ENCODE results near the gene REM2.

The REM2 gene

DNA sequence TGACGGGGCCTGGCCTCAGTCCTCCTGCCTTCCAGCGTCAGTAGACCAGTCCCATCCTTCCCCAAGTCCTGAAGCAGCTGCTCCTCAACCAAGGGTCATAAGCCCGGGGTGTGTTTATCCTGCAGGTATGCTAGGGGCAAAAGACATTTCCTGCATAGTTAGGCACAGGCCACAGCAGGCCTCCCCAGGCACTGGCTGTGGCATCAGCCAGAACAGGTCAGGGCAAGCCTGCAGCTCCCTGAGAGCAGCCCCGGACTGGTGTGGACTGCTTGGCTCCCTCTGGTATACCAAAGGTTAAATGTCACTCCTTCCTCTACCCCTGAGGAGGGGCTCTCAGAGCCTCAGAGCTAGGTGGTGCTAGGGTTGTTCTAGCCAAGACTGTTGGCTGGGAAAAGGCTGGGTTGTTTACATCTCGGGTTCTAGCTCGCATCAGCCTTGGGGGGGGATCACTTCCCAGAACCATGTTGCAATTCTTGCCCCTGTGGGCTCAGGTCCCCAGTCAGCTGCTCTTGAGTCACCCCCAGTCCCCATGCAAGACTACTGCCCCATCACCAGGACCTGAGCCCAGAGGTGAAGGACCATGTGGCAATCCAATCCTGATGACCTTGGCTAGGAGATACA lies 43.8 kb upstream of the REM2 start:
- Histone ChIP-seq H3K4me1 (ENCODE audit: insufficient read depth, low read length, poor library complexity, severe bottlenecking) (peaks cover 15% of the 10 kb centered on the region), H3F3A (ENCODE audit: low read depth) (no peaks in the 10 kb centered on the region), H3K9me2 (replicated peaks; ENCODE audit: low read depth, low read length) (no peaks in the 10 kb centered on the region), H3K36me3 (ENCODE audit: insufficient read depth, low read length) (0 out of 2 replicates have a peak, but pooled peaks cover under 1% of the 10 kb centered on the region), H3K79me2 (ENCODE audit: insufficient read depth, low read length) (no peaks in the 10 kb centered on the region), H3K9ac (ENCODE audit: low read depth, low read length, poor library complexity, severe bottlenecking) (peak overlapping the region; percentile 47), H3K4me3 (ENCODE audit: low read length, poor library complexity, severe bottlenecking) (no peak overlapping the region), H3K9me3 (ENCODE audit: insufficient read depth, low read depth, low read length) (no peaks in the 10 kb centered on the region), H2AFZ (ENCODE audit: low read length) (no peak overlapping the region), H4K20me1 (ENCODE audit: insufficient read depth, low read length, poor library complexity, severe bottlenecking) (no peaks in the 10 kb centered on the region), H3K4me2 (ENCODE audit: low read depth, low read length, poor library complexity, severe bottlenecking) (no peak overlapping the region), H3K27me3 (ENCODE audit: insufficient read depth, low read length, poor library complexity, severe bottlenecking) (no peaks in the 10 kb centered on the region)
- TF ChIP-seq EZH2phosphoT487 (IDR thresholded peaks at IDR 0.05; ENCODE audit: borderline replicate concordance): no peak
- TF ChIP-seq, protein P1, sequence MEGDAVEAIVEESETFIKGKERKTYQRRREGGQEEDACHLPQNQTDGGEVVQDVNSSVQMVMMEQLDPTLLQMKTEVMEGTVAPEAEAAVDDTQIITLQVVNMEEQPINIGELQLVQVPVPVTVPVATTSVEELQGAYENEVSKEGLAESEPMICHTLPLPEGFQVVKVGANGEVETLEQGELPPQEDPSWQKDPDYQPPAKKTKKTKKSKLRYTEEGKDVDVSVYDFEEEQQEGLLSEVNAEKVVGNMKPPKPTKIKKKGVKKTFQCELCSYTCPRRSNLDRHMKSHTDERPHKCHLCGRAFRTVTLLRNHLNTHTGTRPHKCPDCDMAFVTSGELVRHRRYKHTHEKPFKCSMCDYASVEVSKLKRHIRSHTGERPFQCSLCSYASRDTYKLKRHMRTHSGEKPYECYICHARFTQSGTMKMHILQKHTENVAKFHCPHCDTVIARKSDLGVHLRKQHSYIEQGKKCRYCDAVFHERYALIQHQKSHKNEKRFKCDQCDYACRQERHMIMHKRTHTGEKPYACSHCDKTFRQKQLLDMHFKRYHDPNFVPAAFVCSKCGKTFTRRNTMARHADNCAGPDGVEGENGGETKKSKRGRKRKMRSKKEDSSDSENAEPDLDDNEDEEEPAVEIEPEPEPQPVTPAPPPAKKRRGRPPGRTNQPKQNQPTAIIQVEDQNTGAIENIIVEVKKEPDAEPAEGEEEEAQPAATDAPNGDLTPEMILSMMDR (conservative IDR thresholded peaks at IDR 0.05; ENCODE audit: low read length): no peak

DNA sequence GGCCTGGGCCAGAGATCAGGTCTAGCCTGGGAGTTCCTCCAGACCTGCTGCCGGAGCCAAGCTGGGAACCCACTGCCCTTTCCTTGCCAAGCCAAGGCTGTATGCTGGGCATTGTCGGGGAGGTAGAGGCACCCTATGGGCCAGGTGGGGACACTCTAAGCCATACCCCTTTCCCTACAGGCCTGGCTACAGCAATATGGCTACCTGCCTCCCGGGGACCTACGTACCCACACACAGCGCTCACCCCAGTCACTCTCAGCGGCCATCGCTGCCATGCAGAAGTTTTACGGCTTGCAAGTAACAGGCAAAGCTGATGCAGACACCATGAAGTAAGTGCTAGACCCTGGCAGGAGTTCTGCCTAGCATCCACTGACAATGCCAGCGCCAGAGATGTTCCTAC lies 41.7 kb upstream of the REM2 start:
- Histone ChIP-seq H3K9ac (ENCODE audit: low read depth, low read length, poor library complexity, severe bottlenecking) (no peak overlapping the region), H3K9me3 (ENCODE audit: insufficient read depth, low read depth, low read length) (no peaks in the 10 kb centered on the region), H3K27me3 (ENCODE audit: insufficient read depth, low read length, poor library complexity, severe bottlenecking) (peaks cover 2% of the 10 kb centered on the region), H3K9me2 (replicated peaks; ENCODE audit: low read depth, low read length) (no peaks in the 10 kb centered on the region), H4K20me1 (ENCODE audit: insufficient read depth, low read length, poor library complexity, severe bottlenecking) (no peaks in the 10 kb centered on the region), H3K4me3 (ENCODE audit: low read length, poor library complexity, severe bottlenecking) (no peak overlapping the region), H3K4me1 (ENCODE audit: insufficient read depth, low read length, poor library complexity, severe bottlenecking) (peaks cover 15% of the 10 kb centered on the region), H2AFZ (ENCODE audit: low read length) (no peak overlapping the region), H3F3A (ENCODE audit: low read depth) (no peaks in the 10 kb centered on the region), H3K79me2 (ENCODE audit: insufficient read depth, low read length) (no peaks in the 10 kb centered on the region), H3K36me3 (ENCODE audit: insufficient read depth, low read length) (no peaks in the 10 kb centered on the region), H3K4me2 (ENCODE audit: low read depth, low read length, poor library complexity, severe bottlenecking) (no peak overlapping the region)
- TF ChIP-seq EZH2phosphoT487 (IDR thresholded peaks at IDR 0.05; ENCODE audit: borderline replicate concordance): no peak
- TF ChIP-seq, protein P1 (conservative IDR thresholded peaks at IDR 0.05; ENCODE audit: low read length): no peak

DNA sequence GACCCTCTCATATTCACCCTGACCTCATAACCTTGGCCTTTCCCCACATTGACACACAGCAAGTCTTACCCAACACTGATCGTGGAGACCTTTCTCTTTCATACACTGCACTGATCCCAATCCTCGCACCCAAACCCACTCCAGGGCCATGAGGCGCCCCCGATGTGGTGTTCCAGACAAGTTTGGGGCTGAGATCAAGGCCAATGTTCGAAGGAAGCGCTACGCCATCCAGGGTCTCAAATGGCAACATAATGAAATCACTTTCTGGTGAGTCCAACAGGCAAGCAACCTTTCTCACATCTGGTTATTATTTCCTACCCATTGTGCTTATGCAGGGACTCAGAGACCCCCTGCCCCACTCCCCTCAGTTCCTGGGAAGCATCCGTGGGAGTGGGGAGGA lies 41.3 kb upstream of the REM2 start:
- Histone ChIP-seq H3F3A (ENCODE audit: low read depth) (no peaks in the 10 kb centered on the region), H3K4me1 (ENCODE audit: insufficient read depth, low read length, poor library complexity, severe bottlenecking) (peaks cover 15% of the 10 kb centered on the region), H3K9me3 (ENCODE audit: insufficient read depth, low read depth, low read length) (no peaks in the 10 kb centered on the region), H3K9me2 (replicated peaks; ENCODE audit: low read depth, low read length) (no peaks in the 10 kb centered on the region), H3K4me3 (ENCODE audit: low read length, poor library complexity, severe bottlenecking) (no peak overlapping the region), H2AFZ (ENCODE audit: low read length) (no peak overlapping the region), H3K36me3 (ENCODE audit: insufficient read depth, low read length) (no peaks in the 10 kb centered on the region), H3K9ac (ENCODE audit: low read depth, low read length, poor library complexity, severe bottlenecking) (no peak overlapping the region), H3K27me3 (ENCODE audit: insufficient read depth, low read length, poor library complexity, severe bottlenecking) (peaks cover 4% of the 10 kb centered on the region), H4K20me1 (ENCODE audit: insufficient read depth, low read length, poor library complexity, severe bottlenecking) (no peaks in the 10 kb centered on the region), H3K79me2 (ENCODE audit: insufficient read depth, low read length) (no peaks in the 10 kb centered on the region), H3K4me2 (ENCODE audit: low read depth, low read length, poor library complexity, severe bottlenecking) (no peak overlapping the region)
- TF ChIP-seq EZH2phosphoT487 (IDR thresholded peaks at IDR 0.05; ENCODE audit: borderline replicate concordance): no peak
- TF ChIP-seq, protein P1 (conservative IDR thresholded peaks at IDR 0.05; ENCODE audit: low read length): no peak

Data from Loucy (cell line).